HG02571 (cell line): ENCODE data around the gene ARL4D.
"Not testable (repeated sequence)": the region's sequence is repeated elsewhere in the genome, so short reads cannot be mapped to it uniquely, and the experiment has no call there.

ENCODE experiments used
- ATAC-seq: cut with Tn5 transposase; IDR thresholded peaks from one replicate; pipeline ENCODE4 v1.9.1; 2021; ENCODE audit warnings: mild to moderate bottlenecking, moderate library complexity; ENCODE audit not compliant: unreplicated experiment

ARL4D gene

DNA sequence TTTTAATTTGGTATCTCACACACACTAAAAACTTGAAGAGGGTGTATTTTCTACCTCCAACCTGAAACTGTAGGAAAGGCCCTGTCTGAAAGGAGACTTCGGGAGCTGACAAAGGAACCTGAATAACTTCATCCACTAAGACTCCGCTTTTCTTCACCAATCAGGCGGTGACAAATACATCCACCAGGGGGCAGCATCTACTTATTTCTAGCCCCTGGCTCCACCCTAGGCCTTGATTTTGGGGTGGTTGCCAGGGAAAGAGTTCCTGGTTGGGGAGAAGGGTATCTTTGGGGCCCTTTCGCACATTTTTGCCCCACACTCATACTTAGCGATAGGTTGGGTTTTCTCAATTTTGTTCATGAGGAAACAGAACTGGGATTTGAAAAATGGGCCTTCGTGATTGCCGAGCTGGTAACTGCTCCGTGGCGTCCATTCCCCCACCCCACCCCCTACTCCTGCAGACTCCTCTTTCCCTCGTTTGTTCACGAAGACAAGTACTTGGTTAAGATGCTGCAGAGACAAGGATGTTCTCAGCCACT lies 4.8 kb upstream of the ARL4D start:
- ATAC-seq, result no peak

DNA sequence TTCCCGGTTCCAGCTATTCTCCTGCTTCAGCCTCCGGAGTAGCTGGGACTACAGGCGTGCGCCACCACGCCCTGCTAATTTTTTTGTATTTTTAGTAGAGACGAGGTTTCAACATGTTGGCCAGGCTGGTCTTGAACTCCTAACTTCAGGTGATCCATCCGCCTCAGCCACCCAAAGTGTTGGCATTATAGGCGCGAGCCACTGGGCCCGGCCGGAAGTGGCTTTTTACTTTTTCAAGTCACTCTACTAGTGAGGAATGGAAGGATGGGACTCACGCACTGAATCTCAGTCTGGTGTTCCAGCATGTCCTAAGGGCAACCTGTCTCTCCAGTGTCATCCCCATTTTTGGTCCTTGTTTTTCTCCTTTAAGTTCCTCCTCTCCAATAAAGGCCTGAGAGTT lies 4.1 kb upstream of the ARL4D start:
- ATAC-seq, result not testable (repeated sequence)

DNA sequence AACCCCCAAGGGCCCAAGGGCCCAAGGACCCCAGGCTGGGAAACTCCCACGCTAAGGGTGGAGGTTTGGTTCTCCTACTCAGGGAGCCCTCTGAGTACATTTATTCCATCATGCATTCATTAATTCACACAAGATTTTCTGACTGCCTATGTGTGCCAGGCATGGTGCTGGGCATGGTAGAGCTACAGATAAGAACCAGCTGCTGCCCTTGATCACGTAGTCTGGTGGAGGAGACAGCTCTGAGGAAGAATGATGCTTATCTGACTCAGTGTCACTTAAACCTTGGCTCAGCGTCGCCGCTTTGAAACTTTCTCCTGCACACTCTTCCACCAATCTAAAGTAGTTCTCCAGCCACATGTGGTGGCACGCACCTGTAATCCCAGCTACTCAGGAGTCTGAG lies 3.6 kb upstream of the ARL4D start:
- no peak for ATAC-seq

DNA sequence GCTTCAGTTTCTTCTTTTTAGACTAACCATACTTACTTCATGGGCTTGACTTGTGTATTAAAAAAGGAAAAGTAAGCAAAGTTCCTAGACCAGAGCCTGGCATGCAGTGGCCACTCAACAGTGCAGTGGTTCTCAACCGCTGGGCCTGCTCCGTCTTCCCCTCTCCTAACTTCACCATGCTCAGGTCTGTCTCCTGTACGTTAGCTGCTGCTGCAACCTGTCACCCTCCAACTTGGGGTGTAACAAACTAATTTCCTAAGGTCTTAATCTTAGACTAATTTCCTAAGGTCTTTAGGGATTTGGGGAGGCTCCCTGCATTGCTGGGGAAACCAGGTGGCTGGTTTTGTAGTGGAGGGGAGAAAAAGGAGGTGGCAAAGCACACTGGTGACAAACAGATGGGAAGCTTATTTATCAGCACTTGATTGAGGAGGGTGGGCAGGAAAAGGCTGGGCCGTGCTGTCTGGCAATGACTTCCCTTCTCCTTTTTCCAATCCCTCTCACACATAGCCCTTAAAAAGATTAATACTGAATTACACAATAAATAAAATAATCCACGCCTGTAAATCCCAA lies 2.2 kb upstream of the ARL4D start:
- ATAC-seq, result no peak

DNA sequence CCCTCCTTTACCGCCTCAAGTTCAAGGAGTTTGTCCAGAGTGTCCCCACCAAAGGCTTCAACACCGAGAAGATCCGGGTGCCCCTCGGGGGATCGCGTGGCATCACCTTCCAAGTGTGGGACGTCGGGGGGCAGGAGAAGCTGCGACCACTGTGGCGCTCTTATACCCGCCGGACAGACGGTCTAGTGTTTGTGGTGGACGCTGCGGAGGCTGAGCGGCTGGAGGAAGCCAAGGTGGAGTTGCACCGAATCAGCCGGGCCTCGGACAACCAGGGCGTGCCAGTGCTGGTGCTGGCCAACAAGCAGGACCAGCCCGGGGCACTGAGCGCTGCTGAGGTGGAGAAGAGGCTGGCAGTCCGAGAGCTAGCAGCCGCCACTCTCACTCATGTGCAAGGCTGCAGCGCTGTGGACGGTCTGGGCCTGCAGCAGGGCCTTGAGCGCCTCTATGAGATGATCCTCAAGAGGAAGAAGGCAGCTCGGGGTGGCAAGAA lies 1.1 kb downstream of the ARL4D start:
- no peak for ATAC-seq

DNA sequence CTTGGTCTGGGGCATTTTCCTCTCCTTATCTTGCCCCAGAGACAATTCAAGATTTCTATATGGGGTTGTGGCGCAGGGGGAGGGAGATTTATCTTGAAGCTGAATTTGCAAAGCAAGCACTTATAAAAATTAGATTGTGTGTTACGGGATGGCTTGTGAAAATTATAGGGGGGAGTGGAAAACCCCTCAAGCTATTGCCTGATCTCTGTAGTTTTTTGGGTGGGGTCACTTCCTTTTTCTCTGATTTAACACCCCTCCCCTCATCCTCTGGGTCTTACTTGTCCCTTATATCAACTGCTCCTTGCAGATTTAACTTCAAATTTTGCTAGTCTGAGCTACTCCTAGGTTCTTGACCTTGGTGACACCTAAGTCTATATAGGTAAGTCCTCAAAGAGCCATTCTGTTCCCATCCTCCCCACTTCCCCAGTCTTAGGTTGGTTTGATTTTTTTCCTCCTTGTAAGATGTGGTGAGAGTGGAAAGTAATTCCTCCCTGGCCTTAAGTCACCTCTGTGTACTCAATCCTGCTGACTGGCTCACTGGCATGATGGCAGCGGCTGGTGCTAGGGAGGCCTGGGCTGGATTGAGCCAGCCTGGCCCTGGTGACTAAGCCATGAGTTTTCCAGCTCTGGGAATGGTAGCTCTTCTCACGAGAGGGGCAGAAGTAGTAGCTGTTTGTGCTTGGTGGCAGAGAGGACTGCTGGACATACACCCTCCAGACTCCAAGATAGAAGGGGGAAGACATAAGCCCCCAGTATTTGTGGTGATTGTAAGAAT lies 2.3 kb downstream of the ARL4D start:
- ATAC-seq, result no peak

DNA sequence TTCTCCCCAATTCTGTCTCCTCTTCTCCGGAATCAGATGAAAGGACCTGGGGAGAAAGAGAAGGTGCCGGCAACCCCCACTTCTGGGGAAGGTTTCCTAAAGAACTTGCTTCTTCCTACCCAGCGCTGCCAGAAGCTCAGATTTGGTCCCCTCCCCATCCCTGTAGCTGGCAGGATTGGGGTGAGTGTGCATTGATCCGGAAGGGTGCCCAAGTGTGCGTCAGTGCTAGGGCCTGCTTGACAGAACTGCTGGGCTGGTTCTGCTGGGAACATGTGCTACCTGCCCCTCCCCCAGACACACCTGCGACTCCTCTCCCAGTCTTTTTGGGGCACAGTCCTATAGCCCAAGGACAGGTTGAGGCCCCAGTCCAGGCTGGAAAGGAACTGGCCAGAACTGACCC lies 3.3 kb downstream of the ARL4D start:
- no peak for ATAC-seq

DNA sequence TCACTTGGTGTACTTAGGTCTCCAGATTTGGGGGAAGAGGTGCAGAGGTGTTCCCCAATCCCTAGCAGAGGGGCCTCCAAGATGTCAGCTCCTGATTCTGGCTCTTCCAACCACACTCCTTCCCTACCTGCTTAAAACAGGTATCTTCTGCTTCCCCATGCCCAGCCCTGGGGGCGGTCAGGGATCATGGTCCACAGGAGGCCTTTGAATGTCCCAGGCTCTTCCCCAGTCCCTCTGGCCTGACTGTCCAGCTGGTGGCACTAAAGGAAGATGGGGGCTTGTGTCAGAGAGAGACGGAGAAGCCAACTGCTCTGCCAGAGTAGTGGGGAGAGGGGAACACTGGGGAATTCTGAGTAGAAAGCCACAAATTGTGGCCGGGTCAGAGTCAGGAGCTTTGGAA lies 3.8 kb downstream of the ARL4D start:
- no peak for ATAC-seq

DNA sequence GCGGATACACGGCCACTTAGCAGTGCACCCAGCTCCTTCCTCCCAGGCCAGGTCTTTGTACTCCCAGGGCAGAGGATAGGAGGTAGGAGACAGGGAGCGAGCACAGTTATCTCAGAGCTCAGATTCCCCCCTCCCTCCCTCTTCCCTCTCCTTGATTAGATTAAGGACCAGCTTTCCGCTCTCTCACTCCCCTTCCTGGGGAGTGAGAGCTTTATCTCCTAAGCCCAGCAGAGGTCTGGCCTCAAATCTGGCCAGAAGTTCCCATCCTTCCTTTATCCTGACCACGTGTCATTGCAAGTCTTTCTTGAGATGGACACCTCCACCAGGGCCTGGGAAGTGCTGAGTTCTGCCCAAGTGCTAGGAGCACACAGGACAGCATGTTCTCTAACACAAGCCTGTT lies 5.1 kb downstream of the ARL4D start:
- no peak for ATAC-seq

DNA sequence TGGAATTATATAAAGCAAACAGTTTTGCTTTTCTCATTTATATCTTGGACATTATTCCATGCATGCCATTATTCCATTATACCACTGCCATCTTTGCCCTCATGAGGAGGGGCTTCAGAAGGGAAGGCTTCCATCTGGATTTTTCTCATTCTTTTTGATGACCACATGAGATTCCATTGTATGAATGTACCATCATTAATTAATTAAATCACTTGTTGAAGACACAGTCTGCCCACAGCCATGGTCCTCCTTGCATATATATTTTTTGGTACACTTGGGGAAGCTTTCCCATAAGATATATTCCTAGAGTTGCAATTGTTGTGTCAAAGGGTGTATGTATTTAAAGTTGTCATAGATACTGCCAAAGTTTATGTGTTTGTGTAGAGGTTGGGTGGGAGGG lies 7.1 kb downstream of the ARL4D start:
- no peak for ATAC-seq

DNA sequence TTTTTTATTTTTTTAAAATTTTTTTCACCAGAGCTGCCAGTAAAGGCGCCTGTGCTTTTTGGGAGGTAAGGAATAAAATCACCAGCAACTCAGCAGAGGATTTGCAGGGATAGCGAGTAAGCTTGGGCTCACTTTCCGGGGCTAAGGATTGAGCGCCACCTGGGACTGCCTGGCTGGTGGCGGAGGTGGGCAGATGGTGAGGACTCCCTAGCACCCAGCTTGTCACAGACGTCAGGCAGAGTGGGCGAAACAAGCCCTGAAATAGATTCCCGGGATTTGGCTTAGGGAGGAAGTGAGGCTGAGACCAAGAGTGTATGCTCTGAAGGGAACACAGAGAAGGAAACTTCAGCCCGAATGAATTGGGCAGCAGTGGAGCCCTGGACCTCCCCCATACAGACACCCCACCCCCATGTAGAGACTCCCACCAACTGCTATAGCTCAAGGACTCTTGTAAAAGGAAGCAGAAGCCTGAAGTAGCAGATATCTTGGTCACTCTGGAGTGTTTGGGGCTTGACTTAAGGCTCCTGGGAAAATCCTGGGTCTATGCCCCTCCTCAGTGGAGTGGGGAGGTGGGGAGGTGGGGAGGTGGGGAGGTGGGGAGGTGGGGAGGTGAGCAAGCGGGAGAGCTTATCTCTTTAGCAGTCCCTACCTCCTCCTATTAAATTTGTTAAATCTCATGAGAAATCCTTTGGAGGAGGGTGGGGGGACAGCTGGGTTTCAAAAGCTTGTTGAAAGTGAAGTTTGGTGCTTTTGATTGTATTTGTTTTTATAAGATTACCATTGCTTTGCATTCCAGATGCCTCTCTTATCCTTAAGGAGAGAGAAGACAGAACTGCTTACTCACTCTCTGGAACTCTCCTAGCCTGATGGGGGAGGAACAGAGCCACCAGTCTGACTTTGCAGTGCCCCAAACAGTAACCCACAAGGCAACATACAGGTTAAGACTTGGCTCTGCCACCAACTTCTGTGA lies 8.2 kb downstream of the ARL4D start:
- ATAC-seq, result no peak

DNA sequence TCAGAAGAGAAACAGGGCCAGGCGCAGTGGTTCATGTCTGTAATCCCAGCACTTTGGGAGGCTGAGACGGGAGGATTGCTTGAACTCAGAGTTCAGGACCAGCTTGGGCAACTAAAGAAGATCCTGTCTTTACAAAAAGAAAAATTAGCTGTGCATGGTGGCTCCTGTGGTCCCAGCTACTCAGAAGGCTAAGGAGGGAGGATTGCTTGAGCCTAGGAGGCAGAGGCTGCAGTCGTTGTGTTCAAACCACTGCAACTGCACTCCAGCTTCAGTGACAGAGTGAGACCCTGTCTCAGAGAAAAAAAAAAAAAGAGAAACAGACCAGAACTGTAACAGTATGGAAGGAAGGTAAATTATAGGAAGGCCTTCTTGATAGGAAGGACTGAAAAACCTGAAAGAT lies 10.3 kb downstream of the ARL4D start:
- no peak for ATAC-seq

DNA sequence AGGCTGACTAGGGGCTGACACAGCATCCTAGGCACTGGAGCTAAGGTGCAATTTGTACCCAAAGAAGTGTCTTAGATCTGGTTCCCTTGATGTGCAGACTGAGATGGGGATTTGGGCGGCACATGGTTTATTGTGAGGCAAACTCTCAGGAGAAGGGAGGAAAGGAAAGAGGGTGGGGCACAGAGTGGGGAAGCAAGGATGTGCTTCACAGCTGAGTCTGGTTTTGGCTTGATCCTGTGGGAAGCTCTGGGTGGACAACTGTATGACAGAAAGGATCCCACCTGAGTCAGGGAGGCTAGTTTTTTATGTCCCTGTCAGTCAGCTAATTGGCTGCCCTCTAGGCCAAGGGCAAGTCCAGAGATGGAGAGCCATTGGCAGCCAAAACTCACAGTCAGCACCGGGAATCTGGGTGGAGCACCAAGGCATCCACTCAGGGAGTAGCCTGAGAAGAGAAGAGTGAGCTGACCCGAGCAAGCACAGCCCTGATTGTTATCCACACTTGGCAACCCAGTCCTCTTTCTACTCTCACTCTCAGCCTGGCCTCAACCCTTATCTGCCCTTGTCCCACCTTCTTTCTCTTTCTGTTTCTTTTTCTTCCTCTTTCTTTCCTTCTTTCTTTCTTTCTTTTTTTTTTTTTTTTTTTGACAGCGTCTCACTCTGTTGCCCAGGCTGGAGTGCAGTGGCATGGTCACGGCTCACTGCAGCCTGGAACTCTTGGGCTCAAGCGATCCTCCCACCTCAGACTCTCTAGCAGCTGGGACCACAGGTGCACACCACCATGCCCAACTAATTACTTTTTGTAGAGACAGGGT lies 12.0 kb downstream of the ARL4D start:
- no peak for ATAC-seq

DNA sequence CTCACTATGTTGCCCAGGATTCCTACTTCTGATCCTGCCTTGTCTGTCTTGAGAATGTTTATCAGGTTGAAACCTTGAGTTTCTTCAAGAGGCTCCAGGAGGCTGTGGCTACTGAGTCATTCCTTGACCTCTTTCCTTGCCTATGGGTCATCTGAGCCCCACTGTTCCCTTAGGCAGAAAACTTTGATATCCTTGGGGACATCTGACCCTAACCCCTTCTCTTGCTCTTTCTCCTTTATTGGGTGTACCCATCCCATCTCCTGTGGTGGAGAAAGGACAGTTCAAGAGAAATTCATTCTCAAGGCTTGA lies 12.5 kb downstream of the ARL4D start:
- ATAC-seq, result no peak

DNA sequence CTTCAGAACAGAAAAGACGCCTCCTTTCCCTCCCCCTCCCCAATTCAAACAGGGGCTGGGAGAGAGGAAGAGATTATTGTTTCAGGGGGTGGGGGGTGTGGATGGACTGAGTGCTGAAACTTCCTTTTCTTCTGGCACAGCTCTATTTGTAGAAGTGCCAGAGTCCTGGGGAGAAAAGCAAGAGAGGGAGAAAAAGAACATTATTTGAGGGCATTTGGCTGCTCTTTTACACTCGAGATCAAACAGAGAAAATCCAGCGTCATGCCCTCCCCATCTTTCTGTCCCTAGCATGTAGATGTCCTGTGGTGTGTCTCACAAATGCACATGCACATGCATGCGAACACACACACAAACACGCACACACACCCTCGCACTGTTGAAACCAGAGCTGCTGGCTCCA lies 13.0 kb downstream of the ARL4D start:
- no peak for ATAC-seq

DNA sequence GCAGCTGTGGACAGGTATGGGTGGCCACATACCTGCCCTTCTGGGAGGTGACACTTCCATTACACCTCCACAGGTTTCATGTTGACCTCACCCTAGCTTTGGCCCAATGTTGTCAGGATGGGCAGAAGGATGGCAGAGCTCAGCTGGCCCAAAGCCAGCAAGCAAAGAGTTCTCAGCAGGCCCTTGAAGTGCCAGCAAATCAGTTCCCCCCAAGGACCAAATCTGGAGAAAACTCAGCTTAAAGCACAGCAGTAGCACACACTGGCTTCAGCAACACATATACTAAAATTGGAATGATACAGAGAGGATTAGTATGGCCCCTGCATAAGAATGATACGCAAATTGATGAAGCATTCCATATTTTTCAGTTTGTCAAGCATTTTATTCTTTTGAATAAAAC lies 13.4 kb downstream of the ARL4D start:
- no peak for ATAC-seq

DNA sequence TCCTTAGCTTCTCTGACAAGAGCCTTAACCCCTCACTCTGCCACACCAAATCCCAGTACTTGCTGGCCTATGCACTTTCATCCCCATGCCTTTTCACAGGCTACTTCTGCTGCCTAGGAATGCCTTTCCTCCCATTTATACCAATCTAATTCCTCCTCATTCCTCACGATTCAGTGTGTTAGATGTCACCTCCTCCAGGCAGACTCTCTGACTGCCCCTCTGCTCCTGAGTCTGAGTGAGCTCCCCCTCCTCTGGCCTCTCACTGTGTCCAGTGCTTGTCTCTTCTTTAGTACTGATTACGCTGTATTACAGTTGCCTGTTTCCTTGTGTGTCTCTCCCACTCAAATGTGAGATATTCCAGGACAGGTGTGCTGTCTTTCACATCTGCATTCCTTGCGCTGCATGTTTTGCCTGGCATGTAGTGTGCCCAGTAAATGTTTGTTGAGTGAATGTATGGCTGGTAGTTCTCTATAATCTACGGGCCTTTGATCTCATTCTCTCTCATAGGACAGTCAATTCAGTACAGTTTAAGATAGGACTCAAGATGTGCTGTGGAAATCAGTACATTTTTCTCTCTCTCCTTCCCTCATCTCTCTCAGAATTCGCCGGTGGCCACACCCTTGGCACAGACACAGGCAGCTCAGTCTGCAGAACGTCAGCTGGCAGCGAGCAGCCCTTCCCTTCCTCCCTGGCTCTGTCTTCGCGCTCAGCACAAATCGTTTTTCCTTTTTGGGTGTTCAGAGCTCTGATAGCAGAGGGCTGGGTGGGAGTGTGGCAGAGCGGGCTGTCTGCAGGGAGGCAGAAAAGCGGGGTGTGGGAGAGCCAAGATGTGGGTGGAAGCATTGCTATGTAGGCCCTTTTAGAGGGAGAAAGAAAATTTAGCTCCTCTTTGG lies 18.5 kb downstream of the ARL4D start:
- ATAC-seq, result no peak

DNA sequence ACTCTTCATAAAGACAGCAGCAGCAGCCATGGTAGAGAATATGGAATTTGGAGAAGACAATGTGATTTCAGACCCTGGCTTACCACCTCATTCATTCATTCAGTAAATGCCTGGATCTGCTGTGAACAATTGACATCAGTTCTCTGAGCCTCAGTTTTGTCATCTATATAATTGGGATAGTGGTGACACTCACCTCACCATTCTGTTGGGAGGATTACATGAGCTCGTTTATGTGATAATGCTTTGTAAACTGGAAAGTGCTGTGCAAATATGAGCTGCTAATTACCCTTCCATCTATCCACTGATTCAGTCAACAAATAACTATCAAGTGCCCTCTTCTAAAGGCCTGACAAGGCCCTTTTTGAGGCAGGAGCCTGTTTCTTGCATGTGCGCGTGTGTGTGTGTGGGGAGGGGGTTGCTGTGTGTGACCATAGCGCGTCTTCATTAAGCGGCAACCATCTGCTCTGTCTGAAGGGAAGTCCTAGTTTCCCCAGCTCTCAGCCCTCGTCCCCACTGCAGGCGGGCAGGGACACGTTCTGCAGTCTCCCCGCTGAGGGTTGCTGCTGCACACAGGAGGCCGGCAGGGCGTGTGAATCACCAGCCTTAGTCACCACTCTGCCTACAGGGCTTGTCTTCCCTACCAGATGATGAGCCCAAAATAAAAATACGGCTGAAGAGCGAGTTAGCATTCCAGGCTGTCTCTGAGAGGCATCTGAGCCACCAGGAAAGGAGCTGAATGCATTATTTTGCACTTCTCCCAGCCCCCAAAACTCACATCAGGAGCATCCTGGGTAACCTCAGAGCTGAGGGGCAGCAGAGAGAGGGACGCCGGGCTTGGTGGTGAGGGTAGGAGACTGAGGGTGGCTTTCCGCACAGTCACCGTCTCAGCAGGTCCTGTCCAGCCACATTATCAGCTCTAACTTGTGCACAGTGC lies 19.9 kb downstream of the ARL4D start:
- ATAC-seq, result no peak
